K562 (cell line): ENCODE measurements around the gene MEX3D. TPM values are rescaled to one million over a fixed set of nuclear protein-coding genes. Genes with fewer than 3 reads are reported as not detected.

Experiments
- ATAC-seq: fragments of 200-7000 bp; cut with Tn5 transposase; 3 replicates; pipeline ENCODE4 v1.9.1; 2020; ENCODE audit warnings: moderate library complexity
- BruUV-seq: library from RNA; stranded (reverse); fragments of 400-500 nt; replicated peaks from 2 replicates; lab custom pipeline; 2021; lab: Mats Ljungman, UMichigan
- CTCF ChIA-PET: fragments of 300-600 bp; formaldehyde crosslinking; extraction: SDS; loops from one replicate; lab custom pipeline; 2021; ENCODE audit warnings: low intra/inter-chr PET ratio; lab: Yijun Ruan, JAX
- POLR2A ChIA-PET: fragments of 300-600, 350-650 bp; sonication (Branson Sonifier 250); formaldehyde crosslinking; extraction: SDS; loops from one replicate; lab custom pipeline; 2021; ENCODE audit warnings: antibody characterized with exemption, inconsistent platforms; lab: Yijun Ruan, JAX
- DNase-seq, 4 experiments: peaks; one replicate each; pipeline versions ENCODE4 v3.0.0 to v3.0.0-alpha.2; 2011 to 2018; ENCODE audit warnings: low spot score in 3 of 4, mixed read lengths in 3 of 4; ENCODE audit errors: extremely low read depth in 1 of 4
- FAIRE-seq: peaks from 2 replicates; lab custom pipeline; 2011; peaks lifted over from hg19 to GRCh38; lab: Jason Lieb, UNC
- H2AFZ ChIP-seq: 2 replicates; pipeline ENCODE4 v1.6.0; 2011; ENCODE audit warnings: low read depth, low read length, control low read depth, inconsistent platforms
- H3K27ac ChIP-seq: fragments of 200-600 bp; 3 replicates; pipeline ENCODE4 v1.8.0; 2011; ENCODE audit warnings: low read depth, mild to moderate bottlenecking, control low read depth, inconsistent platforms, low read length, moderate library complexity, mixed read lengths; ENCODE audit errors: extremely low read depth
- H3K27me3 ChIP-seq, 2 experiments: fragments of 300-600 bp in 1 of 2; 2 replicates in 1 of 2; 3 replicates in 1 of 2; pipeline versions ENCODE4 v1.6.0 to v1.8.0; 2011; ENCODE audit warnings: inconsistent platforms in 2 of 2, low read length in 2 of 2, mild to moderate bottlenecking in 1 of 2, mixed read lengths in 1 of 2, moderate library complexity in 1 of 2; ENCODE audit not compliant: control insufficient read depth in 2 of 2, insufficient read depth in 2 of 2
- H3K36me3 ChIP-seq: fragments of 300-600 bp; 3 replicates; pipeline ENCODE4 v1.8.0; 2011; ENCODE audit warnings: mild to moderate bottlenecking, low read length, inconsistent platforms; ENCODE audit not compliant: control insufficient read depth, insufficient read depth
- H3K4me1 ChIP-seq, 2 experiments: fragments of 200-600 bp in 1 of 2; replicated peaks in 1 of 2; 2 replicates in 1 of 2; 3 replicates in 1 of 2; pipeline versions ENCODE4 v1.5.1 to v1.8.0; 2011; ENCODE audit warnings: inconsistent platforms in 2 of 2, low read length in 2 of 2, mild to moderate bottlenecking in 1 of 2, mixed read lengths in 1 of 2, moderate library complexity in 1 of 2; ENCODE audit not compliant: control insufficient read depth in 2 of 2, insufficient read depth in 2 of 2
- H3K4me2 ChIP-seq: 2 replicates; pipeline ENCODE4 v1.6.1; 2011; ENCODE audit warnings: low read length, control low read depth, inconsistent platforms, mixed read lengths; ENCODE audit not compliant: insufficient read depth
- H3K4me3 ChIP-seq: fragments of 200-600 bp; sonication (generic), shearing (Covaris generic); 2 replicates; pipeline ENCODE4 v1.5.1; 2016; ENCODE audit warnings: control low read depth, inconsistent platforms
- H3K79me2 ChIP-seq: fragments of 200-600 bp; 3 replicates; pipeline ENCODE4 v1.8.0; 2011; ENCODE audit warnings: low read length, inconsistent platforms; ENCODE audit not compliant: control insufficient read depth, insufficient read depth
- H3K9ac ChIP-seq, 2 experiments: 2 replicates each; pipeline versions ENCODE4 v1.6.0 to v1.6.1; 2011; ENCODE audit warnings: low read depth in 2 of 2, low read length in 2 of 2, control low read depth in 1 of 2, inconsistent platforms in 1 of 2, mild to moderate bottlenecking in 1 of 2, mixed read lengths in 1 of 2; ENCODE audit not compliant: insufficient read depth in 1 of 2
- H3K9me1 ChIP-seq: one replicate; pipeline ENCODE4 v1.6.0; 2011; ENCODE audit warnings: inconsistent platforms, mild to moderate bottlenecking, low read length, moderate library complexity; ENCODE audit not compliant: control insufficient read depth, insufficient read depth
- H3K9me3 ChIP-seq: replicated peaks from 2 replicates; pipeline ENCODE4 v1.5.1; 2011; ENCODE audit warnings: low read depth, low read length, inconsistent platforms; ENCODE audit not compliant: control insufficient read depth, insufficient read depth
- H4K20me1 ChIP-seq: replicated peaks from 2 replicates; pipeline ENCODE4 v1.6.1; 2011; ENCODE audit warnings: low read length, inconsistent platforms, mixed read lengths; ENCODE audit not compliant: control insufficient read depth, insufficient read depth
- CEBPB ChIP-seq: fragments of 450-650 bp; IDR thresholded peaks from 2 replicates; pipeline ENCODE4 v1.6.1; 2016; ENCODE audit warnings: missing genetic modification characterization, missing compliant biosample characterization
- CTCF ChIP-seq, 3 experiments: IDR thresholded peaks in 2 of 3; conservative IDR thresholded peaks in 1 of 3; 2 replicates each; pipeline ENCODE4 v1.5.1; 2011 to 2012; ENCODE audit warnings: low read length in 3 of 3, mild to moderate bottlenecking in 3 of 3, control low read depth in 2 of 3, improper control_type of control experiment in 1 of 3, inconsistent platforms in 1 of 3, low read depth in 1 of 3, mixed read lengths in 1 of 3, moderate library complexity in 1 of 3; ENCODE audit not compliant: insufficient read depth in 2 of 3
- ETS1 ChIP-seq: conservative IDR thresholded peaks from 2 replicates; pipeline ENCODE4 v1.6.1; 2011; ENCODE audit warnings: low read depth, mild to moderate bottlenecking, low read length; ENCODE audit not compliant: control insufficient read depth
- GATA2 ChIP-seq: sonication (generic); formaldehyde crosslinking; IDR thresholded peaks from 2 replicates; pipeline ENCODE4 v1.4.0; 2020; ENCODE audit warnings: mild to moderate bottlenecking, missing genetic modification reagents
- JUN ChIP-seq, 2 experiments: sonication (generic) in 1 of 2; formaldehyde crosslinking in 1 of 2; IDR thresholded peaks; 2 replicates each; pipeline versions ENCODE4 v1.6.1 to v1.8.0; 2012 to 2022; ENCODE audit warnings: borderline replicate concordance in 2 of 2, mild to moderate bottlenecking in 2 of 2, improper control_type of control experiment in 1 of 2, low read depth in 1 of 2, low read length in 1 of 2, missing genetic modification reagents in 1 of 2
- LARP7 ChIP-seq: fragments of 450-650 bp; IDR thresholded peaks from 2 replicates; pipeline ENCODE4 v1.6.1; 2016
- MYNN ChIP-seq, 2 experiments: sonication (generic); formaldehyde crosslinking in 1 of 2; IDR thresholded peaks; 2 replicates each; pipeline versions ENCODE4 v1.5.0 to v1.6.1; 2016 to 2020; ENCODE audit warnings: antibody characterized with exemption in 1 of 2, missing genetic modification reagents in 1 of 2
- PTBP1 ChIP-seq: fragments of 200-400 bp; formaldehyde crosslinking; IDR thresholded peaks from 2 replicates; pipeline ENCODE4 v1.6.1; 2017; ENCODE audit warnings: low read depth, low read length
- SLC30A9 ChIP-seq: fragments of 250-450 bp; sonication (Bioruptor Pico); IDR thresholded peaks from 2 replicates; pipeline ENCODE4 v1.8.0; 2022; ENCODE audit warnings: mild to moderate bottlenecking, moderate library complexity
- SMAD2 ChIP-seq: fragments of 150-350 bp; IDR thresholded peaks from 2 replicates; pipeline ENCODE4 v1.6.1; 2014; ENCODE audit warnings: low read depth, mild to moderate bottlenecking, low read length
- SMARCA5 ChIP-seq: fragments of 450-650 bp; IDR thresholded peaks from 2 replicates; pipeline ENCODE4 v1.6.1; 2016
- THRB ChIP-seq: fragments of 450-650 bp; formaldehyde crosslinking; conservative IDR thresholded peaks from 2 replicates; pipeline ENCODE4 v1.4.0; 2022; ENCODE audit warnings: mild to moderate bottlenecking, missing genetic modification characterization
- ZNF232 ChIP-seq: sonication (generic); formaldehyde crosslinking; IDR thresholded peaks from 2 replicates; pipeline ENCODE4 v1.8.0; 2022; ENCODE audit warnings: mild to moderate bottlenecking, missing genetic modification reagents
- ZNF512 ChIP-seq: IDR thresholded peaks from 2 replicates; pipeline ENCODE4 v1.6.1; 2016; ENCODE audit warnings: missing genetic modification characterization, missing compliant biosample characterization
- ZNF766 ChIP-seq: fragments of 200-800 bp; sonication (Bioruptor generic); conservative IDR thresholded peaks from 2 replicates; pipeline ENCODE4 v1.6.1; 2016; ENCODE audit warnings: missing genetic modification characterization, missing compliant biosample characterization
- WGBS: fragments of 100-300 bp; shearing (Covaris generic); methylation state at CpG from one replicate; pipeline ENCODE4 v1.1.6; 2016; ENCODE audit warnings: low coverage, mixed read lengths; ENCODE audit not compliant: insufficient coverage; ENCODE audit errors: missing lambda C conversion rate; 5-methylcytosine and 5-hydroxymethylcytosine counted together
- in situ Hi-C: fragments of 300-500 bp; cut with MboI; formaldehyde crosslinking; loops from 4 replicates; pipeline ENCODE4 v1.15.0; 2018; ENCODE audit warnings: inconsistent platforms, mixed read lengths
- intact Hi-C: fragments of 100-400 bp; cut with micrococcal nuclease; formaldehyde crosslinking; loops from 2 replicates; pipeline ENCODE4 v1.14.2; 2022
- polyA plus RNA-seq, 8 experiments: library from polyadenylated mRNA; depleted of rRNA in 4 of 8; stranded (reverse) in 5 of 8; unstranded in 3 of 8; fragments of >200 nt; fragmentation: Nextera tagmentation in 2 of 8; fragmentation: Illumina TruSeq in 1 of 8; extraction: Ambion mirVana in 2 of 8; extraction: Trizol in 1 of 8; gene quantifications; 2 replicates each; pipeline versions ENCODE4 v1.2.1 to v1.2.3, GENCODE V29; 2011 to 2014; ENCODE audit warnings: inconsistent platforms in 1 of 8, missing spikeins in 1 of 8
- total RNA-seq, 7 experiments: library from RNA; depleted of rRNA in 6 of 7; stranded (reverse); fragments of >200 nt in 6 of 7; fragmentation: Illumina TruSeq in 2 of 7; extraction: Trizol in 2 of 7; gene quantifications; 2 replicates each; pipeline versions ENCODE4 v1.2.1 to v1.2.3, GENCODE V29; 2011 to 2021; ENCODE audit warnings: low replicate concordance in 1 of 7

MEX3D gene
- total and polyA plus RNA-seq, 9 of the 15 experiments (the other 6 are each of a cell fraction or from before 2014, with no cell fraction given): 1.7 to 39.3 (median 5.7) TPM

GRCh38 chr19:1555487-1556389 lies 12.4 kb downstream of the MEX3D start:
- intact Hi-C loops: no loop called here
- CTCF ChIA-PET: no interaction called here
- no peak for TF ChIP-seq ZNF232 (CRISPR knock-in tag)
- no peak for TF ChIP-seq THRB
- no peak for TF ChIP-seq SLC30A9 (CRISPR knock-in tag)
- TF ChIP-seq ZNF512 (tag): no peak
- TF ChIP-seq MYNN (IDR thresholded peaks at IDR 0.05): no peak
- TF ChIP-seq MYNN (CRISPR knock-in tag; IDR thresholded peaks at IDR 0.05): no peak
- TF ChIP-seq LARP7: no peak
- TF ChIP-seq GATA2 (CRISPR knock-in tag): no peak
- TF ChIP-seq ZNF766 (CRISPR knock-in tag): no peak
- no peak for TF ChIP-seq ETS1
- TF ChIP-seq SMARCA5: no peak
- TF ChIP-seq PTBP1: no peak
- TF ChIP-seq CTCF (IDR thresholded peaks at IDR 0.05 in 2 of 3, conservative IDR thresholded peaks at IDR 0.05 in 1 of 3; ENCODE audit: insufficient read depth in 2 of 3, low read depth in 1 of 3, low read length in 3 of 3): no peak
- no peak for TF ChIP-seq JUN (IDR thresholded peaks at IDR 0.05; ENCODE audit: borderline replicate concordance, low read depth, low read length)
- TF ChIP-seq JUN (CRISPR knock-in tag; IDR thresholded peaks at IDR 0.05; ENCODE audit: borderline replicate concordance): no peak
- no peak for TF ChIP-seq SMAD2
- no peak for TF ChIP-seq CEBPB

More at GRCh38 chr19:1555487-1556389, 12.4 kb downstream of the MEX3D start:
- H3K9me3 ChIP-seq: no peaks in the 10 kb centered on the region
- no peak for ATAC-seq
- no peak overlapping the region for H3K4me3 ChIP-seq
- H3K27ac ChIP-seq: no peak overlapping the region
- no peak overlapping the region for H3K9ac ChIP-seq
- WGBS: 97% methylated on average over 6 of the region's 121 CpGs
- no peak overlapping the region for H3K4me2 ChIP-seq
- peaks cover 9% of the 10 kb centered on the region; the same call in 2 of the 3 replicates for H3K79me2 ChIP-seq
- peaks cover 3 to 39% of the 10 kb centered on the region in 2 experiments; a peak in 3 of 5 replicates for H3K4me1 ChIP-seq
- H3K9me1 ChIP-seq: no peaks in the 10 kb centered on the region
- in situ Hi-C loops: no loop called here
- POLR2A ChIA-PET: no interaction called here
- H2AFZ ChIP-seq: no peak overlapping the region
- no TSS peak for BruUV-seq
- no peaks in the 10 kb centered on the region; a peak in 1 of 5 replicates for H3K27me3 ChIP-seq
- no peak for FAIRE-seq
- peaks cover 10% of the 10 kb centered on the region; the same call in 1 of the 3 replicates for H3K36me3 ChIP-seq
- no peak for DNase-seq
- H4K20me1 ChIP-seq: no peaks in the 10 kb centered on the region; the same call in 1 of the 2 replicates
